Esophagus muscularis mucosa (tissue), 4 donors: ENCODE measurements around the gene CAMK1D. TPM values are rescaled to one million over a fixed set of nuclear protein-coding genes. Genes with fewer than 3 reads are reported as not detected.
A peak's percentile ranks its signal among the peaks of the same experiment; 100 is the strongest.

Source experiments
- DNase-seq: peaks from one replicate; pipeline ENCODE4 v3.0.0-alpha.2; 2017; ENCODE audit errors: extremely low spot score
- H3K27ac ChIP-seq, 4 donors: fragments of 200-600 bp; sonication (generic); replicated peaks in 1 of 4; 1 replicate in 3 of 4; 2 replicates in 1 of 4; pipeline ENCODE4 v1.5.1; 2016 to 2019; ENCODE audit warnings: mild to moderate bottlenecking in 1 of 4
- H3K27me3 ChIP-seq, 4 donors: fragments of 200-600 bp; sonication (generic); one replicate each; pipeline versions ENCODE4 v1.5.1 to v1.6.0; 2016 to 2019
- H3K36me3 ChIP-seq, 4 donors: fragments of 200-600 bp; sonication (generic); one replicate each; pipeline ENCODE4 v1.5.1; 2016 to 2019
- H3K4me1 ChIP-seq, 4 donors: fragments of 200-600 bp; sonication (generic); one replicate each; pipeline ENCODE4 v1.5.1; 2016 to 2019
- H3K4me3 ChIP-seq, 4 donors: fragments of 200-600 bp; sonication (generic); 1 replicate in 2 of 4; 2 replicates in 2 of 4; pipeline ENCODE4 v1.5.1; 2016 to 2019; ENCODE audit warnings: mild to moderate bottlenecking in 4 of 4, moderate library complexity in 1 of 4
- H3K9me3 ChIP-seq, 4 donors: fragments of 200-600 bp; sonication (generic); 1 replicate in 3 of 4; 2 replicates in 1 of 4; pipeline ENCODE4 v1.5.1; 2016 to 2019
- CTCF ChIP-seq, 3 experiments: fragments of 200-600 bp in 2 of 3; fragments of 450-650 bp in 1 of 3; sonication (generic) in 2 of 3; IDR thresholded peaks; one replicate each; pipeline ENCODE4 v1.5.1; 2017 to 2019; ENCODE audit warnings: antibody characterized with exemption in 3 of 3, mild to moderate bottlenecking in 2 of 3, moderate library complexity in 1 of 3
- EP300 ChIP-seq: sonication (generic); formaldehyde crosslinking; IDR thresholded peaks from one replicate; pipeline ENCODE4 v1.6.1; 2017; ENCODE audit warnings: antibody characterized with exemption
- POLR2A ChIP-seq: fragments of 450-650 bp; IDR thresholded peaks from one replicate; pipeline ENCODE4 v1.6.1; 2017; ENCODE audit warnings: antibody characterized with exemption, moderate library complexity, mild to moderate bottlenecking, low read depth
- POLR2AphosphoS5 ChIP-seq, 2 donors: sonication (generic); formaldehyde crosslinking; IDR thresholded peaks; one replicate each; pipeline ENCODE4 v1.6.1; 2017; ENCODE audit warnings: antibody characterized with exemption in 2 of 2
- WGBS: methylation state at CpG from one replicate; pipeline ENCODE4 v1.1.5; 2018; 5-methylcytosine and 5-hydroxymethylcytosine counted together
- intact Hi-C: fragments of 100-400 bp; cut with DNase I; formaldehyde crosslinking; loops from one replicate; pipeline ENCODE4 v1.15.1; 2023
- total RNA-seq, 4 donors: library from RNA; depleted of rRNA; stranded (reverse); fragments of >200 nt; gene quantifications; one replicate each; pipeline versions ENCODE4 v1.1.0 to v1.2.1, GENCODE V29; 2016

CAMK1D gene
- total RNA-seq, 4 donors from 2014 or later = 8.4 to 15.4 (median 11.3) TPM

GRCh38 chr10:12397147-12397896 is 48.0 kb downstream of the CAMK1D start:
- Histone ChIP-seq H3K4me3 (no peak overlapping the region), H3K27me3 (no peaks in the 10 kb centered on the region), H3K9me3 (no peaks in the 10 kb centered on the region), H3K27ac (peak overlapping the region; percentile 37 to 75 (median 58)), H3K4me1 (peaks cover 0 to 34% (median 25%) of the 10 kb centered on the region in 4 donors), H3K36me3 (no peaks in the 10 kb centered on the region)
- intact Hi-C loops = no loop called here
- TF ChIP-seq POLR2A = no peak
- TF ChIP-seq CTCF (IDR thresholded peaks at IDR 0.05) = no peak
- TF ChIP-seq EP300 = no peak
- TF ChIP-seq POLR2AphosphoS5 (IDR thresholded peaks at IDR 0.05) = no peak
- DNase-seq = no peak
- 79% methylated on average over 10 of the region's 10 CpGs for WGBS

GRCh38 chr10:12397941-12398340 is 48.6 kb downstream of the CAMK1D start:
- H3K9me3 ChIP-seq = no peaks in the 10 kb centered on the region
- no peak for TF ChIP-seq POLR2A
- TF ChIP-seq EP300 = no peak
- intact Hi-C loops = no loop called here
- H3K4me1 ChIP-seq = peaks cover 0 to 34% (median 25%) of the 10 kb centered on the region in 4 donors
- peak overlapping the region in 3 of 4 donors; percentile 57 to 75 (median 60) for H3K27ac ChIP-seq
- DNase-seq = no peak
- no peak overlapping the region for H3K4me3 ChIP-seq
- H3K36me3 ChIP-seq = no peaks in the 10 kb centered on the region
- no peaks in the 10 kb centered on the region for H3K27me3 ChIP-seq
- 43% methylated on average over 2 of the region's 2 CpGs for WGBS

GRCh38 chr10:12400266-12400931 is 51.1 kb downstream of the CAMK1D start:
- no peak overlapping the region for H3K4me3 ChIP-seq
- WGBS = 76% methylated on average over 11 of the region's 11 CpGs
- DNase-seq = no peak
- H3K27ac ChIP-seq = peak overlapping the region in 1 of 4 donors; percentile 26
- no peaks in the 10 kb centered on the region for H3K36me3 ChIP-seq
- H3K9me3 ChIP-seq = no peaks in the 10 kb centered on the region
- no peaks in the 10 kb centered on the region for H3K27me3 ChIP-seq
- intact Hi-C loops = no loop called here
- H3K4me1 ChIP-seq = peaks cover 0 to 31% (median 25%) of the 10 kb centered on the region in 4 donors
- no peak for TF ChIP-seq POLR2AphosphoS5 (IDR thresholded peaks at IDR 0.05)
- no peak for TF ChIP-seq POLR2A
- no peak for TF ChIP-seq EP300

GRCh38 chr10:12401466-12401865 is 52.1 kb downstream of the CAMK1D start:
- no peaks in the 10 kb centered on the region for H3K9me3 ChIP-seq
- H3K27ac ChIP-seq = no peak overlapping the region
- intact Hi-C loops = no loop called here
- WGBS = 100% methylated on average over 2 of the region's 2 CpGs
- H3K27me3 ChIP-seq = no peaks in the 10 kb centered on the region
- H3K4me3 ChIP-seq = no peak overlapping the region
- no peak for TF ChIP-seq POLR2AphosphoS5 (IDR thresholded peaks at IDR 0.05)
- no peak for TF ChIP-seq CTCF (IDR thresholded peaks at IDR 0.05)
- no peak for TF ChIP-seq POLR2A
- no peak for TF ChIP-seq EP300
- no peaks in the 10 kb centered on the region for H3K36me3 ChIP-seq
- no peak for DNase-seq
- H3K4me1 ChIP-seq = peaks cover 0 to 32% (median 21%) of the 10 kb centered on the region in 4 donors

GRCh38 chr10:12403119-12403518 is 53.8 kb downstream of the CAMK1D start:
- intact Hi-C loops = no loop called here
- H3K4me1 ChIP-seq = peaks cover 0 to 16% (median 4%) of the 10 kb centered on the region in 4 donors
- DNase-seq = no peak
- no peaks in the 10 kb centered on the region for H3K9me3 ChIP-seq
- TF ChIP-seq POLR2AphosphoS5 (IDR thresholded peaks at IDR 0.05) (no peak), CTCF (IDR thresholded peaks at IDR 0.05) (no peak), EP300 (no peak), POLR2A (no peak)
- no peak overlapping the region for H3K4me3 ChIP-seq
- H3K36me3 ChIP-seq = no peaks in the 10 kb centered on the region
- H3K27ac ChIP-seq = no peak overlapping the region
- no peaks in the 10 kb centered on the region for H3K27me3 ChIP-seq
- WGBS = 95% methylated on average over 9 of the region's 9 CpGs
